GM18511 (cell line): ENCODE measurements around the gene DNAJC3.
"Not testable (repeated sequence)": the region's sequence is repeated elsewhere in the genome, so short reads cannot be mapped to it uniquely, and the experiment has no call there.

Experiments
- ATAC-seq: cut with Tn5 transposase; IDR thresholded peaks from one replicate; pipeline ENCODE4 v1.9.1; 2021; ENCODE audit warnings: mild to moderate bottlenecking, moderate library complexity; ENCODE audit not compliant: unreplicated experiment

The DNAJC3 gene

DNA sequence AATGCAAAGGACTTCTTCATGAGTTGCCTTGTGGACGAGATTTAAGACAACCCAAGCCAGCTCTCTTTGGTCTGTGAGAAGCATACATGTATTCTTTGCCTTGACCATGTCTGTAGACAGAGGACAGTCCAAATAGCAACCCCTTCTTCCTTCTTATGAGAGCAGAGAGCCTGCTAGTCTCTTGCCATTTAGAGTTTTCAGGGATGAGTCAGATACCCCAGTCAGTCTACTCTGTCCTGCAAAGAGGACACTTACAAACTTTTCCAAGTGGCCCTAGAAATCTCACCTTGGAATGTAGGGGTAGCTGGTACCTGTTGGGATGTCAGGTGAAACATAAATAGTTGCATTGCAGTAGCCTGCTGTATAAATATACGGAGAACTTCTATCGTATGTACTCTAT lies 36.7 kb downstream of the DNAJC3 start:
- no peak for ATAC-seq

GRCh38 chr13:95714142-95714832 lies 37.3 kb downstream of the DNAJC3 start:
- no peak for ATAC-seq

GRCh38 chr13:95716231-95716630 lies 39.3 kb downstream of the DNAJC3 start:
- no peak for ATAC-seq

DNA sequence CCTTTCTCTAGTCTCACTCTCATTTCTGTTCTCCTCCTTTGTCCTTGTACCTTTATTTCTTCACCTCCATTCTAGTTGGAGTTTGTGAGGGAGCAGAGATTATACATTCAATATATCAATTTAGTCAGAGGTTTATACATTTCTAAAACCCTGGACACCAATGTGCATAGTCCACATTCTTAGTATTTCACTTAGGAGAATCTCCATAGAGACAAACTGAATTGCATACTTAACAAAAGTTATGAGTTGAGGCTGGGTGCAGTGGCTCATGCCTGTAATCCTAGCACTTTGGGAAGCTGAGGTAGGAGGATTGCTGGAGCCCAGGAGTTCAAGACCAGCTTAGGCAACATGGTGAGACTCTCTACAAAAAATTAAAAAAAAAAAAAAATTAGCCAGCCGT lies 45.3 kb downstream of the DNAJC3 start:
- ATAC-seq, result no peak

DNA sequence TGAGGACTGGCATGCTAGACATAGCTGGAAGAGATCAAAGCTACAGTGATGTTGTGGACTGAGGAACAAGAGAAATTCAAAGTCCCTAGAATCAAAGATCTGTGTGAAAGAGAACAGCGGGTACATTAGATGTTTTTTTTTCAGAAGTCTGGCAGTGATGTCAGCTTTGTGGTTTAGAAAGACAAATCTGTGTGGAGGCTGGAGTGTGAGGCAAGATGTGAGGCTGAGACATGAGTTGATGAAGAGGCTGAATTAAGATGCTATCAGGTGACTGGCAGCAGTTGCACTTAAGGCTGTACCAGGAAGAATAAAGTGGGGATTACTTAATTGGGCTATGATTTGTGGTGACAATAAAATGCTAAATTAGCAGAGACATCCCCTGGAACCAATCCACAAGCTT lies 46.5 kb downstream of the DNAJC3 start:
- no peak for ATAC-seq

DNA sequence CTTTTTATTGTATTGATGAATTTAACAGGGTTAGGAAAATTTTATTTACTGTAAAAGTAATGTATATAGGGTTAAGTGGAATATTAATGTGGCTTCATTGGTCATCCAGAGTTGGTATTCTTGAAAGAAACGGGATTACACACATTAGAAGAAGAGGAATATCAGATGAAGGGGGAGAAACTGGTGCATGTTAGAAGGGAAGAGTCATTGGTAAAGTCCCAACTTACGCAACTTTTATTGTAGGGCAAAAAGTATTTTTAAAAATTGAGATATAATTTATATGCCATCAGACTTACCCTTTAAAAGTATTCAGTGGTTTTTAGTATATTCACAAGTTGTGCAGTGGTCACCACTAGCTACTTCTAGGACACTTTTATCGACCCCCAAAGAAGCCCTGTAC lies 47.3 kb downstream of the DNAJC3 start:
- no peak for ATAC-seq

GRCh38 chr13:95726876-95727275 lies 49.9 kb downstream of the DNAJC3 start:
- ATAC-seq, result no peak

GRCh38 chr13:95728957-95729356 lies 52.0 kb downstream of the DNAJC3 start:
- no peak for ATAC-seq

DNA sequence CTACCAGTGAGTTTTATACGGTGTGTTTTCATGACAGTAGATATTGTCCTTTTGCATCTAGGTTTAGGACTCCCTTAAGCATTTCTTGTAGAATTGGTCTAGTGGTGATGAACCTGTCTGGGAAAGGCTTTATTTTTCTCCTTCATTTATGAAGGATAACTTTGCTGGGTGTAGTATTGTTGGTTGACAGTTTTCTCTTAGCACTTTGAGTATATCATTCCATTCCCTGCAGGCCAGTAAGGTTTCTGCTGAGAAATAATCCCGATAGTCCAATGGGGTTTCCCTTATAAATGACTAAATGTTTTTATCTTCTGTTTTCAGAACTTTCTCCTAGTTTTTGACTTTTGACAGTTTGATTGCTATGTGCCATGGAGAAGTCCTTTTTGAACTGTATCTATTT lies 57.2 kb downstream of the DNAJC3 start:
- ATAC-seq, result no peak

GRCh38 chr13:95740071-95740978 lies 63.4 kb downstream of the DNAJC3 start:
- ATAC-seq, result not testable (repeated sequence)

DNA sequence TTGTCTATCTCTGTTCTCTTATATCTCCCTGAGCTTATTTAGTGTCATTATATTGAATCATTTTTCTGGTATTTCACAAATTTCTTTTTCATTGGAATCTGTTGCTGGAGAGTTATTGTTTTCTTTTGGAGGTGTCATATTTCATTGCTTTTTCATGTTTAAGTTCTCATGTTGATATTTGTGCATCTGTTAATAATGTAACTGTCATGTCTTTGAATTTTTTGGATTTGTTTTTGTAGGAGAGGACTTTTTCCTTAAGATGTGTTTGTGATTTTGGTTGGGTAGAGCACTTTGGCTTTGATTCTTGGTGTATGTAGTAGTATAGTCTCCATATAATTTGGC lies 64.0 kb downstream of the DNAJC3 start:
- no peak for ATAC-seq

DNA sequence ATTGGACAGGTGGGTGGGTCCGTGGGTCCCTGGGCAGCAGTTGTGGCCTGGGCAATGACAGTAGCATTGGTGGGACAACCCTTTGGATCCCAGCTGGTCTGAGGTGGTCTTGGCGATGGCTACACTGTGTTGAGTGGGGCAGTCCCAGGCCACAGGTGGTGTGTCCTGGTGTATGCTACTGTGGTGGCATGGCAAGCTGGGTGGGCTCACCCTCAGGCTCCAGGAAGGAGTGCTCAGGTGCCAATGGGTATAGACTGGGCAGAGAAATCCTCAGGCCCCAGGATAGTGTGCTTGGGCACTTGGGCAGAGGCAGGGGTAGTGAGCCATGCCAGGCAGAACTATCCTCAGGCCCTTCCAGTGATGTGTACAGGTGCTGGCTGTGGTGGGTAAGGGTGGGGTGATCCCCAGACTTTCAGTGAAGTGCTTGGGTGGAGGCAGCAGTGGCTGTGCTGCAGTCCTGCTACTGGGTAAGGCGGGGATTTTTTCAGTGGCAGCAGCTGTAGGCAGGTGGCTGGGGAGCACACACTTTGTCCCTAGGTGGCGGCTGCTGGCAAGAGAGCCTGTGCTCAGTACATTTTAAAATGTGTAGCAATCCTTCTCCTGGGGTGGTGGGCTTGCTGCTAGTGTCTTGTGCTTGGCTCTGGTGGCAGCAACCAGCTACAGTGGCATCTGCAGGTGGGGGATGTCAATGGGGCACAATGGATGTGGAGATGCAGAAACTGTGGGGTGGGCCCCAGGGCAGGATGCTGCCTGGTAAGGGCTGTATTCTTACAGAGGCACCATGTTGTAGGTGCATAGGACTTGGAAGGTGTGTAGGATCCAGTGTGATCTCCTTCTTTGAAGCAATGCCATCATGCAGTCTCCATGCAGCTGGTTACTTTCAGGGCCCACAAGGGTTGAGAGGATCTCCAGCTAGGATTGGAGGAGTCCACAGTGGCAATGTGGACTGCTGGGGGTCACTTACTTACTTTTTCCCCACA lies 64.9 kb downstream of the DNAJC3 start:
- no peak for ATAC-seq

DNA sequence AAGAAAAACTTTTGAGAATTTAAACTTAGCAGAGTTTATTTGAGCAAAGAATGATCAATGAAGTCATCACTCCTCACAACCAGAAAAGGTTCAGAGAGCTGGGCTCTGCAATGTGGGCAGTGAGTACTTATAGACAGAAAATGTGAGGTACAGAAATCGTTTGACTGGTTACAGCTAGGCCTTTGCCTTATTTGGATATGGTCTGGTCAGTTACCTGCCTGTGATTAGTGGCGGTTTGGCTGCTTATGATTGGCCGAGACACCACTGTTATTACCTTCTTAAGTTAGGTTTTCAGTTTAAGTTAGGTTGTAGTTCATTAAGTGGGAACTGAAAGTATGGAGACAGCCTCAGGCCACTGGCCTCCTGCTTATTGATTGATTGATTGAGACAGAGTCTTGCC lies 66.3 kb downstream of the DNAJC3 start:
- no peak for ATAC-seq

DNA sequence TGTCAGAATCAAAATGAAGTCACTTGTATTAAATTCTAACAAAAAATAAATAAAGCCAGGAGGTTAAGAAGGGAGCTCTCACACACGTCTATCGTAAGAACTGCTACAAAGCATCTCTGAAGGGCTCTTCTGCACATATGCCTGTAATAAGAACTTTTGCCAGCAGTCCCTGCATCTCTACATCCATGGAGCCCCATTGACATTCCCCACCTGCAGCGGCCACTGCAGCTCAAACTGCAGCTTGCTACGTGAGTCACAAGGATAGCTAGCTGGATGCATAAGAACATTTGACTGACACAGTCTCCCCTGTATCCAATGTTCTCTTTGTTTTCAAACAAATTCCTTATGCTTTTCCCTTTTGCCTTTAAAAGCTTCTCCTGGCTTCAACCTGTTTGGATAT lies 68.3 kb downstream of the DNAJC3 start:
- no peak for ATAC-seq

GRCh38 chr13:95745752-95746151 lies 68.8 kb downstream of the DNAJC3 start:
- no peak for ATAC-seq

DNA sequence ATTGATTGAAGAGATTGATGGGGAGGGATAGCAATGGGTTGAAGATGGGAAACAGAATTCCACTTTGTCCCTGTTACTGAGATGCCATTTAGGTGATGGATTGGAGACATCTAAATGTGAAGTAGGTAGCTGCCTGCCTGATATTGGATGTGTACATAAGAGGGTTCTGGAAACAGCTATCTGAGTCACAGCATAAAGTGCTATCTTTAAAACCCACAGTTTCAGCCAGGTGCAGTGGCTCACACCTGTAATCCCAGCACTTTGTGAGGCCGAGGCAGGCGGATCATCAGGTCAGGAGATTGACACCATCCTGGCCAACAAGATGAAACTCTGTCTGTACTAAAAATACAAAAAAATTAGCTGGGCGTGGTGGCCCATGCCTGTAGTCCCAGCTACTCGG lies 72.6 kb downstream of the DNAJC3 start:
- no peak for ATAC-seq

DNA sequence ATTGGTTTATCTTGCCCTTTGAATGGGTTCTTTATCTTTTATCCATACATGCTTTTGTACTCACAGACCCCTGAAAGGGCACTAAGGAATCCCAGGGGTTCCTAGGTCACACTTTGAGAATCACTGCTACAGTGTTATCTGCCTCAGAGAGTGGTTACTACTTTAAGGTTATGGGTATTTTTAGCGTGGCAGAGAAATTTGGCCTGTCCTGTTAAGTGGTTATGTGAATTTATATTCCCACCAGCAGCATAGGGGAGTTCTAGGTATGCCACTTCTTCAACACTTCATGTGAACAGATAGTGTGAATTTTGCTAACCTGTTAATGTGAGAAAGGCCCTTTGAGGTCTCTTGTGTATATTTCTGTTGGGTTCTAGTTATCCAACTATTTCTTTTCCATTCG lies 75.7 kb downstream of the DNAJC3 start:
- no peak for ATAC-seq

DNA sequence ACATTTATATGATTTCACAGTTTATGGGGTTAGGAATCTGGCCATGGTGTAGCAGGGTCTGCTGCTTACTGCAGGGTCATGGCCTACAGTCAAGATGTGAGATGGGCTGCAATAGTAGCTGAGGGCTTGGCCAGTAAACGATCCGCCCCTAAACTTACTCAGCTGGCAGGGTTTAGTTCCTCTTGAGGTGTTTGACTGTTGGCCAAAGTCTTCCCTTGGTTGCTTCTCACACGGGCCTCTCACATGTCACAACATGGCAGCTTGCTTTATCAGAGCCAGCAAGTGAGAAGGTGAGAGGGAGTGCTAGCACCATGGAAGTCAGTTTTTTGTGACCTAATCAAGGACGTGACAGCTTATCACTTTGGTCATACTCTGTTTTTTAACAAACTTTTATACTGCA lies 77.1 kb downstream of the DNAJC3 start:
- ATAC-seq, result no peak

GRCh38 chr13:95756072-95756471 lies 79.1 kb downstream of the DNAJC3 start:
- no peak for ATAC-seq

- ATAC-seq, result not testable (repeated sequence)
Measured at GRCh38 chr13:95762626-95763025, 85.7 kb downstream of the DNAJC3 start.

DNA sequence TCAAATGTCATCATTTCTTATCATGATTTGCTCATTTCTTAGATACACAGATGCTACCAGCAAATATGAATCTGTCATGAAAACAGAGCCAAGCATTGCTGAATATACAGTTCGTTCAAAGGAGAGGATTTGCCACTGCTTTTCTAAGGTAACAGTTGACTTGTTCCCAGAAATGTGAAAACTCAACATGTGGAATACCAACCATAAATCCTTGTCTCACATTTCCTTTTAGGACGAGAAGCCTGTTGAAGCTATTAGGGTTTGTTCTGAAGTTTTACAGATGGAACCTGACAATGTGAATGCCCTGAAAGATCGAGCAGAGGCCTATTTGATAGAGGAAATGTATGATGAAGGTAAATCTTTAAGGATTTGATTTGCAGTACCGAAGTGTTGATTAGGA lies 86.7 kb downstream of the DNAJC3 start:
- ATAC-seq, result no peak
